Loucy (cell line): ENCODE measurements around the gene EPAS1.

Source experiments
- EZH2phosphoT487 ChIP-seq: fragments of 200-600 bp; IDR thresholded peaks from 2 replicates; pipeline ENCODE4 v1.6.1; 2018; ENCODE audit warnings: antibody characterized with exemption, mild to moderate bottlenecking, moderate library complexity, borderline replicate concordance
- TF ChIP-seq, protein P1 (sequence below): fragments of 200-600 bp; sonication (generic); conservative IDR thresholded peaks from 2 replicates; pipeline ENCODE4 v1.5.1; 2014; ENCODE audit warnings: mild to moderate bottlenecking, antibody characterized with exemption, low read length

DNA sequence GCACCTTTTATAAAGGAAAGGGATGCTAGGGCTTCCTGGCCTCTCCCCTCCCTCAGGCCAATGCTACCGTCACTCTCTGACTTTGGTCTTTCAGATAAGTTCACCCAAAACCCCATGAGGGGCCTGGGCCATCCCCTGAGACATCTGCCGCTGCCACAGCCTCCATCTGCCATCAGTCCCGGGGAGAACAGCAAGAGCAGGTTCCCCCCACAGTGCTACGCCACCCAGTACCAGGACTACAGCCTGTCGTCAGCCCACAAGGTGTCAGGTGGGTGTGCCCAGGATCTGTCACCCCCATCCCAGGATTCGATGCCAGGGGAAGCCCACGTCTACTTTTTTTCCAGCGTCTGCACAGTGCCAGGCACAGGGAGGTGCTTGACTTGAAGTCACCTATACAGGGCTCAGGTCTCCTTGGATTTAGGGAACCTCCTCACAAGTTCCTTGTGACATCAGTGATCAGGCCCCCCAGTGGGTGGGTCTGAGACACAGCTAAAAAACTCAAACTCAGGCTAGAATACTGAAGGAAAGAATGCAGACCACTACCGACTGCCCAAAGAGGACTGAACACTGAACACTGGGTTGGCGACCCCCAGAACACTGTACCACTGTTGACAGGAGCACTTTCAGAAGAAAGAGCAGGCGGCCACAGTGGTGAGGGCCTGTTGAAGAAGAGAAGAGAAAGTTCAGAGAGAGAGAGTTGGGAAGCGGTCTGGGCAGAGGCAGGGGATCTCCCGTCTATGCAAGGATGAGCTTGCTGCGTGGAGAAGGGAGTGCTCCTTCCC lies 85.3 kb downstream of the EPAS1 start:
- TF ChIP-seq, protein P1, sequence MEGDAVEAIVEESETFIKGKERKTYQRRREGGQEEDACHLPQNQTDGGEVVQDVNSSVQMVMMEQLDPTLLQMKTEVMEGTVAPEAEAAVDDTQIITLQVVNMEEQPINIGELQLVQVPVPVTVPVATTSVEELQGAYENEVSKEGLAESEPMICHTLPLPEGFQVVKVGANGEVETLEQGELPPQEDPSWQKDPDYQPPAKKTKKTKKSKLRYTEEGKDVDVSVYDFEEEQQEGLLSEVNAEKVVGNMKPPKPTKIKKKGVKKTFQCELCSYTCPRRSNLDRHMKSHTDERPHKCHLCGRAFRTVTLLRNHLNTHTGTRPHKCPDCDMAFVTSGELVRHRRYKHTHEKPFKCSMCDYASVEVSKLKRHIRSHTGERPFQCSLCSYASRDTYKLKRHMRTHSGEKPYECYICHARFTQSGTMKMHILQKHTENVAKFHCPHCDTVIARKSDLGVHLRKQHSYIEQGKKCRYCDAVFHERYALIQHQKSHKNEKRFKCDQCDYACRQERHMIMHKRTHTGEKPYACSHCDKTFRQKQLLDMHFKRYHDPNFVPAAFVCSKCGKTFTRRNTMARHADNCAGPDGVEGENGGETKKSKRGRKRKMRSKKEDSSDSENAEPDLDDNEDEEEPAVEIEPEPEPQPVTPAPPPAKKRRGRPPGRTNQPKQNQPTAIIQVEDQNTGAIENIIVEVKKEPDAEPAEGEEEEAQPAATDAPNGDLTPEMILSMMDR, result no peak
- no peak for TF ChIP-seq EZH2phosphoT487
